DND-41 (cell line): ENCODE results near the gene MICAL2.

Source experiments
- EZH2 ChIP-seq: IDR thresholded peaks from 3 replicates; pipeline ENCODE4 v1.6.1; 2012; ENCODE audit warnings: borderline replicate concordance, low read depth, mild to moderate bottlenecking, moderate library complexity, low read length, inconsistent platforms; ENCODE audit not compliant: severe bottlenecking
- TF ChIP-seq, protein P1 (sequence below): IDR thresholded peaks from 2 replicates; pipeline ENCODE4 v1.5.1; 2012; ENCODE audit warnings: borderline replicate concordance, low read length, moderate library complexity, mild to moderate bottlenecking; ENCODE audit not compliant: poor library complexity, severe bottlenecking; ENCODE audit errors: extremely low read depth

DNA sequence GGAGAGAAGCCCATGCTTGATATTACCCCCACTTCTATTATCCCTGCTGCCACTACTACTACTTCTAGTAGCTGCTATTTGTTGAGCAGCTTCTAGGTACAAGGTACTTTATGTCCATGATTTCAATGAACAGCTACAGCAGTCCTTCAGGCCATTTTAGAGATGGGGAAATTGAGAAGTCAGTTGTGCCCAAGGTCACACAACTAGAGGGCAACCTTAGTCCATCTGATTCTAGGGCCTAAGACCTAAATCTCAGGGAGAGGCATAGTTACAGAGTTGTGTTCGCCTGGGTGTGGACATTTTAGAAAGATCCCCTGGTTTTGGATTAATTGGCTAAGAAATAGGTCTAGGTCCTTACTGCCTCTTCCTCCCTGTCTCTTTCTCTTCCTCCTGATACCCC, 52.3 kb downstream of the MICAL2 start:
- TF ChIP-seq, protein P1, sequence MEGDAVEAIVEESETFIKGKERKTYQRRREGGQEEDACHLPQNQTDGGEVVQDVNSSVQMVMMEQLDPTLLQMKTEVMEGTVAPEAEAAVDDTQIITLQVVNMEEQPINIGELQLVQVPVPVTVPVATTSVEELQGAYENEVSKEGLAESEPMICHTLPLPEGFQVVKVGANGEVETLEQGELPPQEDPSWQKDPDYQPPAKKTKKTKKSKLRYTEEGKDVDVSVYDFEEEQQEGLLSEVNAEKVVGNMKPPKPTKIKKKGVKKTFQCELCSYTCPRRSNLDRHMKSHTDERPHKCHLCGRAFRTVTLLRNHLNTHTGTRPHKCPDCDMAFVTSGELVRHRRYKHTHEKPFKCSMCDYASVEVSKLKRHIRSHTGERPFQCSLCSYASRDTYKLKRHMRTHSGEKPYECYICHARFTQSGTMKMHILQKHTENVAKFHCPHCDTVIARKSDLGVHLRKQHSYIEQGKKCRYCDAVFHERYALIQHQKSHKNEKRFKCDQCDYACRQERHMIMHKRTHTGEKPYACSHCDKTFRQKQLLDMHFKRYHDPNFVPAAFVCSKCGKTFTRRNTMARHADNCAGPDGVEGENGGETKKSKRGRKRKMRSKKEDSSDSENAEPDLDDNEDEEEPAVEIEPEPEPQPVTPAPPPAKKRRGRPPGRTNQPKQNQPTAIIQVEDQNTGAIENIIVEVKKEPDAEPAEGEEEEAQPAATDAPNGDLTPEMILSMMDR: peak; percentile 11
- no peak for TF ChIP-seq EZH2
